Kidney tubule cell (primary cell): ENCODE measurements around the gene WAC.

Experiments
- DNase-seq: peaks from one replicate; pipeline ENCODE4 v3.0.0-alpha.2; 2018; ENCODE audit warnings: low spot score

The WAC gene

GRCh38 chr10:28669227-28670173 lies 136.6 kb downstream of the WAC start:
- DNase-seq, result no peak
